Fibroblast of lung (primary cell): ENCODE measurements around the gene NR2F2. TPM values are rescaled to one million over a fixed set of nuclear protein-coding genes. Genes with fewer than 3 reads are reported as not detected.
"Not testable (repeated sequence)": the region's sequence is repeated elsewhere in the genome, so short reads cannot be mapped to it uniquely, and the experiment has no call there.

Source experiments
- DNase-seq, 2 donors: peaks; one replicate each; pipeline versions ENCODE4 v3.0.0 to v3.0.0-alpha.2; 2010; ENCODE audit warnings: low read depth in 2 of 2
- H2AFZ ChIP-seq: 2 replicates; pipeline ENCODE4 v1.5.1; 2012; ENCODE audit warnings: low read length, control low read depth, inconsistent platforms
- H3K27ac ChIP-seq: 2 replicates; pipeline ENCODE4 v1.5.1; 2011; ENCODE audit warnings: low read length, control low read depth; ENCODE audit not compliant: insufficient read depth
- H3K27me3 ChIP-seq: 2 replicates; pipeline ENCODE4 v1.5.1; 2011; ENCODE audit warnings: mild to moderate bottlenecking, low read length; ENCODE audit not compliant: control insufficient read depth, insufficient read depth
- H3K36me3 ChIP-seq: 2 replicates; pipeline ENCODE4 v1.5.1; 2011; ENCODE audit warnings: low read length; ENCODE audit not compliant: control insufficient read depth, insufficient read depth
- H3K4me1 ChIP-seq: 2 replicates; pipeline ENCODE4 v1.5.1; 2011; ENCODE audit warnings: low read length; ENCODE audit not compliant: control insufficient read depth, insufficient read depth; ENCODE audit errors: extremely low read depth
- H3K4me2 ChIP-seq: 2 replicates; pipeline ENCODE4 v1.5.1; 2011; ENCODE audit warnings: low read length, control low read depth; ENCODE audit not compliant: insufficient read depth; ENCODE audit errors: extremely low read depth
- H3K4me3 ChIP-seq, 4 experiments: fragments of 200-600 bp in 1 of 4; sonication (generic) in 1 of 4; replicated peaks in 1 of 4; 2 replicates each; pipeline ENCODE4 v1.5.1; 2011 to 2016; ENCODE audit warnings: low read length in 4 of 4, low read depth in 3 of 4, mild to moderate bottlenecking in 3 of 4, control low read depth in 2 of 4, inconsistent platforms in 1 of 4, mixed read lengths in 1 of 4; ENCODE audit not compliant: insufficient read depth in 1 of 4; ENCODE audit errors: control extremely low read depth in 1 of 4
- H3K79me2 ChIP-seq: 2 replicates; pipeline ENCODE4 v1.5.1; 2012; ENCODE audit warnings: mild to moderate bottlenecking, low read length, inconsistent platforms; ENCODE audit not compliant: control insufficient read depth, insufficient read depth
- H3K9ac ChIP-seq: 2 replicates; pipeline ENCODE4 v1.5.1; 2011; ENCODE audit warnings: mild to moderate bottlenecking, low read length, control low read depth; ENCODE audit not compliant: insufficient read depth
- H3K9me3 ChIP-seq: 2 replicates; pipeline ENCODE4 v1.5.1; 2012; ENCODE audit warnings: low read depth, low read length; ENCODE audit not compliant: control insufficient read depth, insufficient read depth
- H4K20me1 ChIP-seq: 2 replicates; pipeline ENCODE4 v1.5.1; 2011; ENCODE audit warnings: low read length; ENCODE audit not compliant: control insufficient read depth, insufficient read depth; ENCODE audit errors: extremely low read depth
- EZH2 ChIP-seq: IDR thresholded peaks from 2 replicates; pipeline ENCODE4 v1.5.1; 2012; ENCODE audit warnings: low read length, control low read depth, mild to moderate bottlenecking; ENCODE audit errors: missing control alignments
- polyA plus RNA-seq, 2 donors: library from polyadenylated mRNA; depleted of rRNA in 1 of 2; stranded (reverse) in 1 of 2; unstranded in 1 of 2; fragments of >200 nt; gene quantifications; 2 replicates each; pipeline ENCODE4 v1.2.1, GENCODE V29; 2011 to 2012; ENCODE audit warnings: missing spikeins in 1 of 2
- total RNA-seq: library from RNA; depleted of rRNA; stranded (reverse); fragments of >200 nt; gene quantifications from 2 replicates; pipeline ENCODE4 v1.2.1, GENCODE V29; 2014
- TF ChIP-seq, protein P1 (sequence below), 2 donors: IDR thresholded peaks in 1 of 2; conservative IDR thresholded peaks in 1 of 2; 1 replicate in 1 of 2; 2 replicates in 1 of 2; pipeline ENCODE4 v1.5.1; 2011 to 2012; ENCODE audit warnings: low read length in 2 of 2, control low read depth in 1 of 2, inconsistent platforms in 1 of 2, low read depth in 1 of 2, mild to moderate bottlenecking in 1 of 2

NR2F2 gene
- total and polyA plus RNA-seq, 2 donors (not counting 1 experiment from before 2014, with no cell fraction given), result 15.7 to 130 TPM

DNA sequence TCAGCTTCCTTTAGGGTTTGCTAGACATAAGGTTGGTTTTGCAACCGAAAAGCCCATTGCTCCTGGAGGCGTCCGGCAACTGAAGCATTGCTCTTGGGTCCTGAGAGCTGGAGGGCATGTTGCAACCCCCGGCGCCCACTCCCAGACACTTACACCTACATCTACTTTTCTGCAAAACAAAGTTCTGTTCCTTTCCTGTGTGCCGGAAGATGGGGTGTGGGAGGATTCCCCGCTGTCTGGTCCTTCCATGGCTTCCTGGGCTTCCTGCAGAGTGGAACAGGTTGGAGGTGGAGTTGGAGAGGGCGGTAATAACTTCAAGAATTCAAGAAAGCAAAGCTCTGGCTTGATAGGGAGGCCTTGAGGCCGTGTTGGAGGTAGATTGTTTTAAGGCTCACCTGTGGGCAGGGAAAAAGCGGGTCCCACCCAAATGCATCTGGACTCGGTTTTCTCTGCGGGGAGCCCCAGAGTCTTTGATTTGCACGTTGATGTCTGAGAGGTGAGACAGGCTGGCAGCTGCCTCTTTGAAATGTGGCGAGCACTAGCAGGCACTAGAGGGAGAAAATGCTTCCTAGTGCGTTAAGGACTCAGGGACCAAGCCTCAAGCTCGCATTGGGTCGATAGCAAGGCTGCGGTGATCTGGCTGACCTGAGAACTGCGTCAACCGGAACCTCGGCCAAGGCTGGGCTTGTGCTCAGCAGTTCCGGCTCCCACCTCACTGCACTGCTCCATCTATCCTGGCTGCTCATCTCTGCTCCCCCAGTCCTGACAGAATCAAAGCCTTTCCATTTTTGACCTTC, 39.5 kb downstream of the NR2F2 start:
- Histone ChIP-seq H3K9me3 (no peaks in the 10 kb centered on the region), H3K4me3 (no peak overlapping the region), H2AFZ (no peak overlapping the region), H3K4me1 (no peaks in the 10 kb centered on the region), H3K4me2 (no peak overlapping the region), H3K9ac (no peak overlapping the region), H4K20me1 (no peaks in the 10 kb centered on the region), H3K79me2 (no peaks in the 10 kb centered on the region), H3K27me3 (no peaks in the 10 kb centered on the region), H3K36me3 (no peaks in the 10 kb centered on the region), H3K27ac (no peak overlapping the region)
- DNase-seq, result no peak
- TF ChIP-seq, protein P1, sequence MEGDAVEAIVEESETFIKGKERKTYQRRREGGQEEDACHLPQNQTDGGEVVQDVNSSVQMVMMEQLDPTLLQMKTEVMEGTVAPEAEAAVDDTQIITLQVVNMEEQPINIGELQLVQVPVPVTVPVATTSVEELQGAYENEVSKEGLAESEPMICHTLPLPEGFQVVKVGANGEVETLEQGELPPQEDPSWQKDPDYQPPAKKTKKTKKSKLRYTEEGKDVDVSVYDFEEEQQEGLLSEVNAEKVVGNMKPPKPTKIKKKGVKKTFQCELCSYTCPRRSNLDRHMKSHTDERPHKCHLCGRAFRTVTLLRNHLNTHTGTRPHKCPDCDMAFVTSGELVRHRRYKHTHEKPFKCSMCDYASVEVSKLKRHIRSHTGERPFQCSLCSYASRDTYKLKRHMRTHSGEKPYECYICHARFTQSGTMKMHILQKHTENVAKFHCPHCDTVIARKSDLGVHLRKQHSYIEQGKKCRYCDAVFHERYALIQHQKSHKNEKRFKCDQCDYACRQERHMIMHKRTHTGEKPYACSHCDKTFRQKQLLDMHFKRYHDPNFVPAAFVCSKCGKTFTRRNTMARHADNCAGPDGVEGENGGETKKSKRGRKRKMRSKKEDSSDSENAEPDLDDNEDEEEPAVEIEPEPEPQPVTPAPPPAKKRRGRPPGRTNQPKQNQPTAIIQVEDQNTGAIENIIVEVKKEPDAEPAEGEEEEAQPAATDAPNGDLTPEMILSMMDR (conservative IDR thresholded peaks at IDR 0.05 in 1 of 2, IDR thresholded peaks at IDR 0.05 in 1 of 2; ENCODE audit: low read depth in 1 of 2, low read length in 2 of 2), result no peak
- TF ChIP-seq EZH2, result no peak

DNA sequence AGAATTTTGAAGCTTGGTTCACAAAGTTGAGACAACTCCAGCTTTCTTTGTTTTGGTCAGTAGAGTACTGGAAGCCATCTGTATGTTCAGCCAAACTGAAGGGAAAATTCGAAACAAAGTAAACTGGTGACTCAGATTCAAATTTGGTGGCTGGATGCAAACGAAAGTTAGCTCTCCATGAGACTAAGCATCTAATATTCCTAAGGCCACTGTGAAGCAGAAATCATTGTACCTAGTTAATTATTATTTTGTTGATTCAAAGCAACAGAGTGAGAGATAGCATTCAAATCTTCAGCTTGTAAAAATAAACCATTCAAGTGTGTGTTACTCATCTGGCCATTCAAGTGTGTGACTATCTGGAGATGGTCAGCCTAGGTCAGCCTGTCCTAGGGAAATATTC, 42.1 kb downstream of the NR2F2 start:
- Histone ChIP-seq H3K4me1 (no peaks in the 10 kb centered on the region), H2AFZ (no peak overlapping the region)
- TF ChIP-seq EZH2, result no peak
- TF ChIP-seq, protein P1 (conservative IDR thresholded peaks at IDR 0.05 in 1 of 2, IDR thresholded peaks at IDR 0.05 in 1 of 2; ENCODE audit: low read depth in 1 of 2, low read length in 2 of 2), result no peak

GRCh38 chr15:96374499-96374898, 44.0 kb downstream of the NR2F2 start:
- Histone ChIP-seq H3K27ac (no peak overlapping the region), H3K4me1 (no peaks in the 10 kb centered on the region), H2AFZ (no peak overlapping the region), H3K9me3 (no peaks in the 10 kb centered on the region), H3K27me3 (no peaks in the 10 kb centered on the region), H3K9ac (no peak overlapping the region), H3K4me2 (no peak overlapping the region), H3K36me3 (no peaks in the 10 kb centered on the region), H4K20me1 (no peaks in the 10 kb centered on the region), H3K79me2 (no peaks in the 10 kb centered on the region), H3K4me3 (no peak overlapping the region)
- no peak for TF ChIP-seq EZH2
- TF ChIP-seq, protein P1 (conservative IDR thresholded peaks at IDR 0.05 in 1 of 2, IDR thresholded peaks at IDR 0.05 in 1 of 2; ENCODE audit: low read depth in 1 of 2, low read length in 2 of 2), result no peak
- DNase-seq, result peak in 1 of 2 donors; percentile 66

More for the DNA sequence above, 42.1 kb downstream of the NR2F2 start:
- Histone ChIP-seq H3K36me3 (no peaks in the 10 kb centered on the region), H3K9ac (no peak overlapping the region), H3K4me3 (no peak overlapping the region), H3K79me2 (no peaks in the 10 kb centered on the region), H3K4me2 (no peak overlapping the region), H3K27me3 (no peaks in the 10 kb centered on the region), H4K20me1 (no peaks in the 10 kb centered on the region), H3K9me3 (no peaks in the 10 kb centered on the region), H3K27ac (no peak overlapping the region)
- no peak for DNase-seq

- not testable (repeated sequence) for H3K27me3 ChIP-seq, H3K9me3 ChIP-seq, H3K4me1 ChIP-seq, H3K9ac ChIP-seq, H3K4me2 ChIP-seq, H3K79me2 ChIP-seq, H4K20me1 ChIP-seq, H2AFZ ChIP-seq, H3K36me3 ChIP-seq, H3K27ac ChIP-seq, H3K4me3 ChIP-seq, DNase-seq
These were observed 49.1 kb downstream of the NR2F2 start for GRCh38 chr15:96379592-96379991.
